Motor neuron (in vitro differentiated cells): Measurements from ENCODE around the gene APMAP. TPM values are rescaled to one million over a fixed set of nuclear protein-coding genes. Genes with fewer than 3 reads are reported as not detected.
A peak's percentile ranks its signal among the peaks of the same experiment; 100 is the strongest.

ENCODE experiments used
- ATAC-seq, 8 experiments: fragments of 200-7000 bp; cut with Tn5 transposase; replicated peaks in 6 of 8; 2 replicates each; pipeline ENCODE4 v1.8.0; 2021; ENCODE audit warnings: mild to moderate bottlenecking in 8 of 8, moderate library complexity in 8 of 8
- H3K27ac ChIP-seq, 2 donors: fragments of 250-450 bp; sonication (Bioruptor Pico); 2 replicates each; pipeline ENCODE4 v1.9.0; 2021; ENCODE audit warnings: antibody characterized with exemption in 2 of 2, mild to moderate bottlenecking in 2 of 2, moderate library complexity in 1 of 2
- H3K4me1 ChIP-seq, 2 donors: fragments of 250-450 bp; sonication (Bioruptor Pico); replicated peaks in 1 of 2; 2 replicates each; pipeline ENCODE4 v1.6.1; 2021; ENCODE audit warnings: antibody characterized with exemption in 2 of 2, mild to moderate bottlenecking in 2 of 2, moderate library complexity in 1 of 2
- H3K4me3 ChIP-seq, 5 donors: fragments of 250-450 bp; sonication (Bioruptor Pico); 2 replicates each; pipeline ENCODE4 v1.9.0; 2021; ENCODE audit warnings: antibody characterized with exemption in 5 of 5, mild to moderate bottlenecking in 5 of 5, moderate library complexity in 4 of 5
- WGBS, 10 experiments: fragments of 450-650 bp; shearing (Covaris generic); methylation state at CpG; one replicate each; pipeline ENCODE4 v1.0.0; 2022; 5-methylcytosine and 5-hydroxymethylcytosine counted together
- in situ Hi-C, 9 experiments: fragments of 400-800 bp; cut with MboI; loops; one replicate each; pipeline ENCODE4 v1.15.0; 2021; ENCODE audit warnings: low sequenced_read_pairs in 9 of 9, low pct_unique_long_range_greater_than_20kb in 2 of 9; ENCODE audit not compliant: unreplicated experiment in 9 of 9
- total RNA-seq, 8 experiments: library from RNA; unstranded; fragments of 300-600 nt; gene quantifications; 2 replicates each; pipeline versions ENCODE4 v1.2.3 to v1.2.4, GENCODE V29; 2022

APMAP gene
- total RNA-seq, 8 experiments from 2014 or later = 47.5 to 163 (median 73.7) TPM

GRCh38 chr20:24962510-24962909 is 30.0 kb downstream of the APMAP start:
- 80 to 96% (median 87%) methylated on average over 1 to 6 of the region's 6 CpGs; no CpG with 5 or more reads in 4 of the 10 experiments for WGBS, 10 experiments
- ATAC-seq = no peak
- H3K4me3 ChIP-seq = no peak overlapping the region
- no peaks in the 10 kb centered on the region for H3K4me1 ChIP-seq
- in situ Hi-C loops = no loop called here
- no peak overlapping the region for H3K27ac ChIP-seq

GRCh38 chr20:24962182-24962492 is 30.4 kb downstream of the APMAP start:
- Histone ChIP-seq H3K4me3 (no peak overlapping the region), H3K4me1 (no peaks in the 10 kb centered on the region), H3K27ac (no peak overlapping the region)
- 94 to 100% (median 100%) methylated on average over 1 to 2 of the region's 2 CpGs; no CpG with 5 or more reads in 5 of the 10 experiments for WGBS, 10 experiments
- in situ Hi-C loops = no loop called here
- ATAC-seq = no peak

- Histone ChIP-seq H3K4me3 (no peak overlapping the region), H3K4me1 (no peaks in the 10 kb centered on the region), H3K27ac (no peak overlapping the region)
- 72 to 100% (median 100%) methylated on average over 1 to 7 of the region's 20 CpGs; no CpG with 5 or more reads in 3 of the 10 experiments for WGBS, 10 experiments
- ATAC-seq = no peak
- in situ Hi-C loops = no loop called here
Observed at GRCh38 chr20:24961384-24962181, 31.0 kb downstream of the APMAP start.

GRCh38 chr20:24960861-24961260 is 31.7 kb downstream of the APMAP start:
- Histone ChIP-seq H3K4me3 (no peak overlapping the region), H3K4me1 (no peaks in the 10 kb centered on the region), H3K27ac (no peak overlapping the region)
- in situ Hi-C loops = no loop called here
- 69 to 100% (median 96%) methylated on average over 1 to 2 of the region's 2 CpGs; no CpG with 5 or more reads in 2 of the 10 experiments for WGBS, 10 experiments
- ATAC-seq = no peak

GRCh38 chr20:24960302-24960801 is 32.2 kb downstream of the APMAP start:
- WGBS, 10 experiments = 80 to 100% (median 95%) methylated on average over 1 to 4 of the region's 10 CpGs; no CpG with 5 or more reads in 6 of the 10 experiments
- H3K4me1 ChIP-seq = no peaks in the 10 kb centered on the region
- in situ Hi-C loops = no loop called here
- ATAC-seq = no peak
- no peak overlapping the region for H3K27ac ChIP-seq
- H3K4me3 ChIP-seq = no peak overlapping the region

GRCh38 chr20:24959591-24960301 is 32.8 kb downstream of the APMAP start:
- WGBS, 10 experiments = 80 to 100% (median 98%) methylated on average over 1 to 6 of the region's 14 CpGs; no CpG with 5 or more reads in 5 of the 10 experiments
- H3K4me1 ChIP-seq = no peaks in the 10 kb centered on the region
- H3K4me3 ChIP-seq = no peak overlapping the region
- no peak for ATAC-seq
- in situ Hi-C loops = no loop called here
- no peak overlapping the region for H3K27ac ChIP-seq

- WGBS, 10 experiments = 60 to 100% (median 91%) methylated on average over 1 to 5 of the region's 20 CpGs; no CpG with 5 or more reads in 4 of the 10 experiments
- no peak overlapping the region for H3K27ac ChIP-seq
- no peak overlapping the region for H3K4me3 ChIP-seq
- in situ Hi-C loops = no loop called here
- no peak for ATAC-seq
- no peaks in the 10 kb centered on the region for H3K4me1 ChIP-seq
Observed at GRCh38 chr20:24958506-24959385, 33.8 kb downstream of the APMAP start.

- in situ Hi-C loops = no loop called here
- WGBS, 10 experiments = 87 to 100% (median 93%) methylated on average over 1 to 11 of the region's 18 CpGs; no CpG with 5 or more reads in 1 of the 10 experiments
Observed at GRCh38 chr20:24957326-24958016, 35.1 kb downstream of the APMAP start.

GRCh38 chr20:24956001-24956841 is 36.3 kb downstream of the APMAP start:
- Histone ChIP-seq H3K4me1 (peaks cover 5 to 7% of the 10 kb centered on the region in 2 donors), H3K27ac (no peak overlapping the region), H3K4me3 (no peak overlapping the region)
- in situ Hi-C loops = no loop called here
- no peak for ATAC-seq
- 80 to 100% (median 100%) methylated on average over 1 to 6 of the region's 22 CpGs; no CpG with 5 or more reads in 4 of the 10 experiments for WGBS, 10 experiments

More at GRCh38 chr20:24957326-24958016, 35.1 kb downstream of the APMAP start:
- no peaks in the 10 kb centered on the region for H3K4me1 ChIP-seq
- H3K27ac ChIP-seq = no peak overlapping the region
- peak in 2 of 8 experiments; percentile 10 to 18 for ATAC-seq
- H3K4me3 ChIP-seq = no peak overlapping the region

GRCh38 chr20:24955045-24955444 is 37.5 kb downstream of the APMAP start:
- H3K4me1 ChIP-seq = peaks cover 5 to 7% of the 10 kb centered on the region in 2 donors
- in situ Hi-C loops = no loop called here
- no peak overlapping the region for H3K27ac ChIP-seq
- ATAC-seq = no peak
- WGBS, 10 experiments = 0 to 83% (median 61%) methylated on average over 1 to 3 of the region's 3 CpGs
- no peak overlapping the region for H3K4me3 ChIP-seq

GRCh38 chr20:24954566-24954965 is 38.0 kb downstream of the APMAP start:
- no peak overlapping the region for H3K4me3 ChIP-seq
- 66 to 100% (median 90%) methylated on average over 2 of the region's 2 CpGs for WGBS, 10 experiments
- H3K27ac ChIP-seq = no peak overlapping the region
- in situ Hi-C loops = no loop called here
- H3K4me1 ChIP-seq = peaks cover 5 to 7% of the 10 kb centered on the region in 2 donors
- ATAC-seq = no peak
